Trophoblast cell (in vitro differentiated cells and primary cell): ENCODE results near the gene ATAD3A.
"Not testable (repeated sequence)": the region's sequence is repeated elsewhere in the genome, so short reads cannot be mapped to it uniquely, and the experiment has no call there.

Source experiments
- DNase-seq, 2 donors: peaks; one replicate each; pipeline ENCODE4 v3.0.0-alpha.2; 2016
- H2AFZ ChIP-seq: 2 replicates; pipeline ENCODE4 v1.6.1; 2013; ENCODE audit warnings: low read length, moderate library complexity, mild to moderate bottlenecking; ENCODE audit not compliant: insufficient read depth, poor library complexity
- H2AK5ac ChIP-seq: 2 replicates; pipeline ENCODE4 v1.6.1; 2013; ENCODE audit warnings: mild to moderate bottlenecking, low read length
- H2BK120ac ChIP-seq: 2 replicates; pipeline ENCODE4 v1.6.1; 2013; ENCODE audit warnings: low read length, mild to moderate bottlenecking, moderate library complexity; ENCODE audit not compliant: insufficient read depth, poor library complexity
- H2BK12ac ChIP-seq: 2 replicates; pipeline ENCODE4 v1.6.1; 2013; ENCODE audit warnings: mild to moderate bottlenecking, low read length, moderate library complexity
- H2BK5ac ChIP-seq: 2 replicates; pipeline ENCODE4 v1.6.1; 2013; ENCODE audit warnings: low read length, low read depth, moderate library complexity, mild to moderate bottlenecking; ENCODE audit not compliant: poor library complexity
- H3K14ac ChIP-seq: 2 replicates; pipeline ENCODE4 v1.6.1; 2013; ENCODE audit warnings: mild to moderate bottlenecking, low read length
- H3K18ac ChIP-seq: 2 replicates; pipeline ENCODE4 v1.6.1; 2013; ENCODE audit warnings: mild to moderate bottlenecking, low read length
- H3K23ac ChIP-seq: 2 replicates; pipeline ENCODE4 v1.6.1; 2013; ENCODE audit warnings: low read length
- H3K27ac ChIP-seq: 2 replicates; pipeline ENCODE4 v1.5.1; 2013; ENCODE audit warnings: low read depth, mild to moderate bottlenecking, inconsistent platforms, low read length, moderate library complexity
- H3K27me3 ChIP-seq: 2 replicates; pipeline ENCODE4 v1.6.1; 2013; ENCODE audit warnings: inconsistent platforms, mild to moderate bottlenecking, low read length, moderate library complexity; ENCODE audit not compliant: insufficient read depth
- H3K36me3 ChIP-seq, 2 experiments: 1 replicate in 1 of 2; 2 replicates in 1 of 2; pipeline ENCODE4 v1.6.1; 2013; ENCODE audit warnings: low read length in 2 of 2, mild to moderate bottlenecking in 2 of 2, moderate library complexity in 1 of 2; ENCODE audit not compliant: insufficient read depth in 2 of 2, control insufficient read depth in 1 of 2
- H3K4ac ChIP-seq: 2 replicates; pipeline ENCODE4 v1.6.1; 2013; ENCODE audit warnings: low read depth, mild to moderate bottlenecking, low read length, moderate library complexity
- H3K4me1 ChIP-seq, 2 experiments: 1 replicate in 1 of 2; 2 replicates in 1 of 2; pipeline ENCODE4 v1.6.1; 2013; ENCODE audit warnings: low read length in 2 of 2, mild to moderate bottlenecking in 2 of 2, moderate library complexity in 1 of 2; ENCODE audit not compliant: insufficient read depth in 2 of 2, control insufficient read depth in 1 of 2
- H3K4me2 ChIP-seq: 2 replicates; pipeline ENCODE4 v1.6.1; 2013; ENCODE audit warnings: inconsistent platforms, mild to moderate bottlenecking, low read length, moderate library complexity
- H3K4me3 ChIP-seq: 2 replicates; pipeline ENCODE4 v1.5.1; 2013; ENCODE audit warnings: mild to moderate bottlenecking, low read depth, low read length, inconsistent platforms
- H3K79me1 ChIP-seq: one replicate; pipeline ENCODE4 v1.6.1; 2013; ENCODE audit warnings: low read length
- H3K79me2 ChIP-seq: 2 replicates; pipeline ENCODE4 v1.6.1; 2013; ENCODE audit warnings: low read length, mild to moderate bottlenecking; ENCODE audit not compliant: control insufficient read depth, insufficient read depth, poor library complexity
- H3K9ac ChIP-seq: 2 replicates; pipeline ENCODE4 v1.6.1; 2013; ENCODE audit warnings: mild to moderate bottlenecking, low read length
- H3K9me3 ChIP-seq: 2 replicates; pipeline ENCODE4 v1.6.1; 2013; ENCODE audit warnings: low read depth, mild to moderate bottlenecking, control low read depth, inconsistent platforms, low read length; ENCODE audit not compliant: insufficient read depth
- H4K12ac ChIP-seq: 2 replicates; pipeline ENCODE4 v1.6.1; 2013; ENCODE audit warnings: low read depth, mild to moderate bottlenecking, low read length, moderate library complexity
- H4K8ac ChIP-seq: 2 replicates; pipeline ENCODE4 v1.6.1; 2013; ENCODE audit warnings: low read depth, mild to moderate bottlenecking, low read length, moderate library complexity
- H4K91ac ChIP-seq: one replicate; pipeline ENCODE4 v1.6.1; 2013; ENCODE audit warnings: low read depth, mild to moderate bottlenecking, low read length, moderate library complexity
- WGBS: extraction: QIAGEN DNeasy Blood & Tissue Kit; methylation state at CpG from one replicate; pipeline ENCODE4 v1.1.7; 2013; ENCODE audit warnings: missing lambda C conversion rate; ENCODE audit not compliant: insufficient read length, insufficient coverage; ENCODE audit errors: extremely low coverage; 5-methylcytosine and 5-hydroxymethylcytosine counted together

Gene ATAD3A

GRCh38 chr1:1505366-1505798 is 6.6 kb upstream of the ATAD3A start:
- not testable (repeated sequence) for H4K91ac ChIP-seq, H3K9ac ChIP-seq, H3K18ac ChIP-seq, H3K23ac ChIP-seq, H3K27ac ChIP-seq, H3K36me3 ChIP-seq, H2BK120ac ChIP-seq, H3K4me1 ChIP-seq, H2AFZ ChIP-seq, H3K79me2 ChIP-seq, H3K14ac ChIP-seq, H3K4me3 ChIP-seq, H3K9me3 ChIP-seq, H2BK5ac ChIP-seq, H2BK12ac ChIP-seq, H2AK5ac ChIP-seq, H3K4ac ChIP-seq, H4K12ac ChIP-seq, H3K79me1 ChIP-seq, H3K4me2 ChIP-seq, H3K27me3 ChIP-seq, H4K8ac ChIP-seq
- WGBS, result no CpG with 5 or more reads among the region's 22 CpGs
- peak in 1 of 2 donors; percentile 51 for DNase-seq

DNA sequence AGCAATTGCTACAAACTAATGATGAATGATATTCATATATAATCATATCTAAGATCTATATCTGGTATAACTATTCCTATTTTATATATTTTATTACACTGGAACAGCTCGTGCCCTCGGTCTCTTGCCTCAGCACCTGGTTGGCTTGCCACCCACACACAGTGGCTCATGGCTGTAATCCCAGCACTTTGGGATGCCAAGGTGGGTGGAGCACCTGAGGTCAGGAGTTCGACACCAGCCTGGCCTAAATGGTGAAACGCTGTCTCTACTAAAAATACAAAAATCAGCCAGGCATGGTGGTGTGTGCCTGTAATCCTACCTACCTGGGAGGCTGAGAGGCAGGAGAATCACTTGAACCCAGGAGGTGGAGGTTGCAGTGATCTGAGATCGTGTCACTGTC is 6.2 kb upstream of the ATAD3A start:
- not testable (repeated sequence) for H3K4ac ChIP-seq, H3K27me3 ChIP-seq, H3K4me3 ChIP-seq, H3K4me2 ChIP-seq, DNase-seq, H3K36me3 ChIP-seq, H3K27ac ChIP-seq, H3K23ac ChIP-seq, H3K79me2 ChIP-seq, H3K79me1 ChIP-seq, H2BK5ac ChIP-seq, H3K4me1 ChIP-seq, H4K91ac ChIP-seq, H2BK120ac ChIP-seq, H3K18ac ChIP-seq, H3K9me3 ChIP-seq, H2BK12ac ChIP-seq, H4K12ac ChIP-seq, H4K8ac ChIP-seq, H3K9ac ChIP-seq, H3K14ac ChIP-seq
- no CpG with 5 or more reads among the region's 5 CpGs for WGBS
- Histone ChIP-seq H2AFZ (peak overlapping the region; percentile 68), H2AK5ac (peak overlapping the region; percentile 69)

DNA sequence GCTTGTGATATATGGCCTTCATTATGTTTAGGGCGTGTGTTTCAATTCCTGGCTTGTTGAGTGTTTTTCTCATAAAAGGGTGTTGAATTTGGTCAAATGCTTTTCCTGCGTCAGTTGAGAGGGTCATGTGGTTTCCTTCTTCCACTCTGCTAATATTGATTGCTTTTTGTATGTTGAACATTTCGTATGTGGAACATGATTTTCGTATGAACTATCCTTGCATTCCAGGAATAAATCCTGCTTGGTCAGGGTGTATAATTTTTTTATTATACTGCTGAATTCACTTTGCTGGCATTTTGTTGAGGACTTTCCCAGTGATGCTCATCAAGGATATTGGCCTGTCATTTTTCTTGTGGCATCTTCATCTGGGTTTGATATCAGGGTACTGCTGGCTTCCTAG is 4.7 kb upstream of the ATAD3A start:
- Histone ChIP-seq H3K14ac (no peak overlapping the region), H3K4ac (no peak overlapping the region), H3K18ac (no peak overlapping the region), H2BK12ac (no peak overlapping the region), H3K36me3 (no peaks in the 10 kb centered on the region), H3K27me3 (no peaks in the 10 kb centered on the region), H3K79me1 (peaks cover 5% of the 10 kb centered on the region), H2AK5ac (no peak overlapping the region), H3K9ac (no peak overlapping the region), H3K4me2 (no peak overlapping the region), H3K27ac (no peak overlapping the region), H3K4me1 (peaks cover 0 to 3% of the 10 kb centered on the region in 2 experiments), H3K79me2 (peaks cover 5% of the 10 kb centered on the region), H3K23ac (no peak overlapping the region), H2BK5ac (no peak overlapping the region), H3K4me3 (no peak overlapping the region), H4K12ac (no peak overlapping the region), H4K91ac (no peak overlapping the region), H4K8ac (no peak overlapping the region), H3K9me3 (no peaks in the 10 kb centered on the region), H2BK120ac (no peak overlapping the region), H2AFZ (no peak overlapping the region)
- no peak for DNase-seq
- no CpG with 5 or more reads among the region's 4 CpGs for WGBS

DNA sequence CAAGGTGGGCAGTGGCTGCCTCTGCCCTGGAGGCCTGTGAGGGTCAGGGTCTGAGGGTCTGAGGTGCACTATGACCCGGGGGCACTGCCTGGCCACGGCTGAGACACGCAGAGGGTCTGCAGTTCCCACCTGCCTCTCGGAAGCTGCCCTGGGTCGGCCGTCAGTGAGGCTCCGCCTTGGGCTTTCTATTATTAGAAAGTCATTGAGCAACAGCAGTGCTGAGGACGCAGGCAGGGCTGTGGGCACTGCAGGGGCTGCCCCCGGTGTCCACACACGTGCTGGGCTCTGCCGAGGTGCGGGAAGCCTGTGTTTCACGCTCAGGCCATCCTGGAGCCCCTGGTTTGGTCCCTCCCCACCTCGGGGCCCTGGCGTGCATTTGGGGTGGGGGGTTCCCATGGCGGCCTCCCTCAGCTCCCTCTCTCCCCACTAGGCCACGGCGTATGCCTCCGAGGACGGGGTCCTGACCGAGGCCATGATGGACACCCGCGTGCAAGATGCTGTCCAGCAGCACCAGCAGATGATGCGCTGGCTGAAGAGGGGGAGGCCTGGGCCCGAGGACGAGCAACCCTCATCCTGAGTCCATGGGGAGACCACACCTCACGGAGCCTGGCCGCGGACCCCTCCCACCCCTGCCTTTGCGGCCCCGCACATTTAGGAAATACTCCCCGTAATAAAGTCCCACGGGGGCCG is 3.0 kb upstream of the ATAD3A start:
- not testable (repeated sequence) for H2BK12ac ChIP-seq, H3K4me3 ChIP-seq, H3K4me1 ChIP-seq, H3K4ac ChIP-seq, H2AK5ac ChIP-seq, H3K4me2 ChIP-seq, DNase-seq, H3K79me2 ChIP-seq, H3K9me3 ChIP-seq, H3K79me1 ChIP-seq, H3K14ac ChIP-seq, H4K12ac ChIP-seq, H3K36me3 ChIP-seq, H3K23ac ChIP-seq, H3K27me3 ChIP-seq, H4K8ac ChIP-seq, H2BK5ac ChIP-seq, H2BK120ac ChIP-seq, H3K18ac ChIP-seq, H2AFZ ChIP-seq, H3K27ac ChIP-seq, H4K91ac ChIP-seq, H3K9ac ChIP-seq
- WGBS, result no CpG with 5 or more reads among the region's 34 CpGs
